ENCODE data around the gene ATP6AP2. TPM values are rescaled to one million over a fixed set of nuclear protein-coding genes. Genes with fewer than 3 reads are reported as not detected.
"Not testable (repeated sequence)": the region's sequence is repeated elsewhere in the genome, so short reads cannot be mapped to it uniquely, and the experiment has no call there.

ATP6AP2 gene
- total RNA-seq, 1 donor from 2014 or later = 85.7 TPM

DNA sequence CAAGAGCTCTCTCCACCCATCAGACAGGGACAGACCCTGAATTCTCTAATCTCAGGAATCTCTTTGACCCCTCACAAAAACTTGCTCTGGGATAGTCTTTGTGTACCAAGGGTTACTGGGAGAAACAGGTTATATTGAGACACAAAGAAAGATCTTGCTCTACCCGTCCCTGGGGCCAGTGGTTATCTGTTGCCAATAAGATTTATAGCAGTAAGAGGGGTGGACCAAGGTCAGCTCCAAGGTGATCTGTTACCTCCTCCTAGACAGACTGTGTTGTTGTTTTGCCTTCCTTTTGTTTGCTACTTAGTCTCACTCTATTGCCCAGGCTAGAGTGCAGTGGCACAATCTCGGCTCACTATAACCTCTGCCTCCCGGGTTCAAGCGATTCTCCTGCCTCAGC is 16.3 kb upstream of the ATP6AP2 start:
- no peak overlapping the region for H3K27ac ChIP-seq
- H3K4me3 ChIP-seq = no peak overlapping the region
- no peak for DNase-seq (ENCODE audit: extremely low spot score in 2 of 2)
- no peaks in the 10 kb centered on the region for H3K27me3 ChIP-seq
- no peaks in the 10 kb centered on the region for H3K4me1 ChIP-seq
- TF ChIP-seq POLR2A (IDR thresholded peaks at IDR 0.05) = no peak
- TF ChIP-seq, protein P1, sequence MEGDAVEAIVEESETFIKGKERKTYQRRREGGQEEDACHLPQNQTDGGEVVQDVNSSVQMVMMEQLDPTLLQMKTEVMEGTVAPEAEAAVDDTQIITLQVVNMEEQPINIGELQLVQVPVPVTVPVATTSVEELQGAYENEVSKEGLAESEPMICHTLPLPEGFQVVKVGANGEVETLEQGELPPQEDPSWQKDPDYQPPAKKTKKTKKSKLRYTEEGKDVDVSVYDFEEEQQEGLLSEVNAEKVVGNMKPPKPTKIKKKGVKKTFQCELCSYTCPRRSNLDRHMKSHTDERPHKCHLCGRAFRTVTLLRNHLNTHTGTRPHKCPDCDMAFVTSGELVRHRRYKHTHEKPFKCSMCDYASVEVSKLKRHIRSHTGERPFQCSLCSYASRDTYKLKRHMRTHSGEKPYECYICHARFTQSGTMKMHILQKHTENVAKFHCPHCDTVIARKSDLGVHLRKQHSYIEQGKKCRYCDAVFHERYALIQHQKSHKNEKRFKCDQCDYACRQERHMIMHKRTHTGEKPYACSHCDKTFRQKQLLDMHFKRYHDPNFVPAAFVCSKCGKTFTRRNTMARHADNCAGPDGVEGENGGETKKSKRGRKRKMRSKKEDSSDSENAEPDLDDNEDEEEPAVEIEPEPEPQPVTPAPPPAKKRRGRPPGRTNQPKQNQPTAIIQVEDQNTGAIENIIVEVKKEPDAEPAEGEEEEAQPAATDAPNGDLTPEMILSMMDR (IDR thresholded peaks at IDR 0.05) = no peak
- no peak for TF ChIP-seq POLR2AphosphoS5 (IDR thresholded peaks at IDR 0.05; ENCODE audit: insufficient read depth in 1 of 2, low read depth in 1 of 2)
- no peaks in the 10 kb centered on the region for H3K9me3 ChIP-seq
- intact Hi-C loops (cut with DNase I) = no loop called here
- no peaks in the 10 kb centered on the region for H3K36me3 ChIP-seq

DNA sequence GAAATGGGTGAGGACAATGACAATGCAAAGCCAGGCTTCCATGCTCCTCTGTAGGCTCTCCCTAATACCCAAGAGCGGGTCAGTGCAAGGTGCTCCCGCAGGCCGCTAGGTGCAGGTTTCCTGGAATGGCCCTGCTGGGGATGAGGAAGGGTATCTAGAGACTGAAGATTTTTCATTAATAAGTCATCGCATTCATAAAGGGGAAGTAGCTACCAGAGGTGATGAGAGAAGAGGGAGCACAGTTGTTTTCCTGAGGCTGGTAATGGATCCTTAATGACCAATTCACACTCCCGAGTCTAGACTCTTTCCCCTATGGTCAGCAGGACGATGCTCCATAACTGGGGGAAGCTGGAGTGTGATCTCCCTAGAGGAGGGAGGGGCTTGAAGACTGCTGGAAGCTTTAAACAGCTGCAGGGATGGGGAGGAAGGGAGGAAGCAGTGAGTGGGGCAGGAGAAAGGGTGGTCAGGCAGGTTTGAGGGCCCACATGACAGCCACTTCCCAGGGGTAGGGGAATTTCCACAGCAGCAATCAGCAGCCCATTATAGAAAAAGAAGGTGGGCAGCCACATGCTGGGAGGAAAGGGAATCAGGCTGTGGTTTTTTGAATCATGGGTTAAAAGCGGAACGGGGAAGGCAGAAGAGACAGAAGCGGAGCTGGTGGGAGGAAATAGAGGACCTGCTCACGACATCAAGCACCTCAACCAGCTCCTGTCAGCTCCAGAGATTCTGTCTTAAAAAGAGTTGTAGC is 10.2 kb upstream of the ATP6AP2 start:
- H3K27me3 ChIP-seq = no peaks in the 10 kb centered on the region
- H3K27ac ChIP-seq = no peak overlapping the region
- H3K9me3 ChIP-seq = no peaks in the 10 kb centered on the region
- DNase-seq (ENCODE audit: extremely low spot score in 2 of 2) = no peak
- intact Hi-C loops (cut with DNase I) = no loop called here
- H3K36me3 ChIP-seq = no peaks in the 10 kb centered on the region
- H3K4me1 ChIP-seq = no peaks in the 10 kb centered on the region
- H3K4me3 ChIP-seq = no peak overlapping the region
- TF ChIP-seq POLR2AphosphoS5 (IDR thresholded peaks at IDR 0.05; ENCODE audit: insufficient read depth in 1 of 2, low read depth in 1 of 2) (no peak), POLR2A (IDR thresholded peaks at IDR 0.05) (no peak)
- TF ChIP-seq, protein P1 (IDR thresholded peaks at IDR 0.05) = no peak

DNA sequence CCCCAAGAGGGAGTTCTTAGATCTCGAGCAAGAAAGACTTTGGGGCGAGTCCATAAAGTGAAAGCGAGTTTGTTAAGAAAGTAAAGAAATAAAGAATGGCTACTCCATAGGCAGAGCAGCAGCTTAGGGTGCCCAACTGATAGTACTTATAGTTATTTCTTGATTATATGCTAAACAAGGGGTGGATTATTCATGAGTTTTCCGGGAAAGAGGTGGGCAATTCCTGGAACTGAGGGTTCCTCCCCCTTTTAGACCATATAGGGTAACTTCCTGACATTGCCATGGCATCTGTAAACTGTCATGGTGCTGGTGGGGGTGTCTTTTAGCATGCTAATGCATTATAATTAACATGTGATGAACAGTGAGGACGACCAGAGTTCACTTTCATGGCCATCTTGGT is 9.6 kb upstream of the ATP6AP2 start:
- H3K9me3 ChIP-seq; intact Hi-C loops (cut with DNase I); H3K4me1 ChIP-seq; H3K36me3 ChIP-seq; H3K4me3 ChIP-seq; DNase-seq (ENCODE audit: extremely low spot score in 2 of 2); H3K27ac ChIP-seq; H3K27me3 ChIP-seq: not testable (repeated sequence)

DNA sequence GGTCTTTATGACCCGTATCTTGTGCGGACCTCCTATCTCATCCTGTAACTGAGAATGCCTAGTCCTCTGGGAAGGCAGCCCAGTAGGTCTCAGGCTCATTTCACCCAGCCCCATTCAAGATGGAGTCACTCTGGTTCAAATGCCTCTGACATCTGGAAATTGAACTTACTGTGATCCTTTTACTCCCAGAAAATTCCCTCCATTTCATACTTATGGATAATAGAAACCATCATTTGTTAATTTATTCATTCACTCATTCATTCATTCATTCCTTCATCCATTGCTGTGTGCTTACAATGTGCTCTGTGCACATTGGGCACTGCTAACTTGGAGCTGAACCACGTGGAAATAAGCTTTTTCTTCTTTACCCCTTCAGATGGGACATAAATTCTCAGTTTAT is 9.2 kb upstream of the ATP6AP2 start:
- Histone ChIP-seq H3K27ac (no peak overlapping the region), H3K27me3 (no peaks in the 10 kb centered on the region), H3K9me3 (no peaks in the 10 kb centered on the region), H3K4me1 (no peaks in the 10 kb centered on the region), H3K4me3 (no peak overlapping the region), H3K36me3 (no peaks in the 10 kb centered on the region)
- no peak for DNase-seq (ENCODE audit: extremely low spot score in 2 of 2)
- intact Hi-C loops (cut with DNase I) = no loop called here
- TF ChIP-seq, protein P1 (IDR thresholded peaks at IDR 0.05) = no peak
- no peak for TF ChIP-seq POLR2A (IDR thresholded peaks at IDR 0.05)
- no peak for TF ChIP-seq POLR2AphosphoS5 (IDR thresholded peaks at IDR 0.05; ENCODE audit: insufficient read depth in 1 of 2, low read depth in 1 of 2)

DNA sequence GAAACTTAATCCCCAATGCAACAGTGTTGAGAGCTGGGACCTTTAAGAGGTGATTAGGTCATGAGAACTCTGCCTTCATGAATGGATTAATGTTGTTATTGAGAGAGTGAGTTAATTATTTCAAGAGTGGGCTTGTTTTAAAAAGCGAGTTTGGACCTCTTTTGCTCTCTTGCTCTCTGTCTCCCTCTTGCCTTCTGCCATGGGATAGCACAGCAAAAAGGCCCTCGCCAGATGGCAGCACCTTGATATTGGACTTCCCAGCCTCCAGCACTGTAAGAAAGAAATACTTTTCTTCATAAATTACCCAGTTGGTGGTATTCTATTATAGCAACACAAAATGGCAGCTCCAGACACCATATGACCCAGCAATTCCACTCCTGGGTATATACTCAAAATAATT is 7.0 kb upstream of the ATP6AP2 start:
- TF ChIP-seq POLR2AphosphoS5 (IDR thresholded peaks at IDR 0.05; ENCODE audit: insufficient read depth in 1 of 2, low read depth in 1 of 2) (no peak), POLR2A (IDR thresholded peaks at IDR 0.05) (no peak)
- TF ChIP-seq, protein P1 (IDR thresholded peaks at IDR 0.05) = no peak
- intact Hi-C loops (cut with DNase I) = no loop called here
- Histone ChIP-seq H3K9me3 (no peaks in the 10 kb centered on the region), H3K4me3 (no peak overlapping the region), H3K4me1 (no peaks in the 10 kb centered on the region), H3K36me3 (no peaks in the 10 kb centered on the region), H3K27me3 (no peaks in the 10 kb centered on the region), H3K27ac (no peak overlapping the region)
- no peak for DNase-seq (ENCODE audit: extremely low spot score in 2 of 2)

DNA sequence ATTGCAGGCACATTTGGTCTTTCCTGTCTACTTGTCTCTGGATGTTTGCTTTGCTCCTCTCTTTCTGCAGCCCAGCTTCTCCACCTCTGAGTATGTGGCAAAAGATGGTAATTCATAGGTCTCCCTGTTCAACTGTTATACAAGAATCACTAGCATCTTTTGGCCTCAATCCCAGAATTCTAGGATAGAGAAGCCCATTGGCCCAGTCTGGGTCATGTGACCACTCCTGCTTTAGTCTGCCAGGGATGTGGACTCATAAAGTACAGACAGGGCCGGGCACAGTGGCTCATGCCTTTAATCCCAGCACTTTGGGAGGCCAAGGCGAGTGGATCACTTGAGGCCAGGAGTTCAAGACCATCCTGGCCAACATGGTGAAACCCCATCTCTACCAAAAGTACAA is 5.4 kb upstream of the ATP6AP2 start:
- DNase-seq (ENCODE audit: extremely low spot score in 2 of 2); H3K4me1 ChIP-seq; intact Hi-C loops (cut with DNase I); H3K4me3 ChIP-seq; H3K27ac ChIP-seq; H3K9me3 ChIP-seq; H3K36me3 ChIP-seq; H3K27me3 ChIP-seq: not testable (repeated sequence)
